ENCODE data around the gene CD93.

- TF ChIP-seq REST (IDR thresholded peaks at IDR 0.05; ENCODE audit: borderline replicate concordance) (no peak), EP300 (conservative IDR thresholded peaks at IDR 0.05; ENCODE audit: poor library complexity, severe bottlenecking) (no peak), CTCF (IDR thresholded peaks at IDR 0.05; ENCODE audit: poor library complexity, severe bottlenecking) (no peak), EZH2 (IDR thresholded peaks at IDR 0.05; ENCODE audit: borderline replicate concordance, insufficient read depth, low read length, poor library complexity, severe bottlenecking) (no peak), SMC3 (conservative IDR thresholded peaks at IDR 0.05; ENCODE audit: poor library complexity) (no peak), RAD21 (conservative IDR thresholded peaks at IDR 0.05) (no peak), POLR2AphosphoS5 (IDR thresholded peaks at IDR 0.05) (no peak), TAF1 (IDR thresholded peaks at IDR 0.05; ENCODE audit: low read depth) (no peak), MXI1 (conservative IDR thresholded peaks at IDR 0.05; ENCODE audit: poor library complexity, severe bottlenecking) (no peak)
Measured at GRCh38 chr20:23047738-23048214, 38.3 kb downstream of the CD93 start.

All from neural cell (in vitro differentiated cells).